GM18907 (cell line): Measurements from ENCODE around the gene EEF1AKMT3.

Experiments
- ATAC-seq: cut with Tn5 transposase; IDR thresholded peaks from one replicate; pipeline ENCODE4 v1.9.1; 2021; ENCODE audit warnings: mild to moderate bottlenecking, moderate library complexity; ENCODE audit not compliant: unreplicated experiment

The EEF1AKMT3 gene

DNA sequence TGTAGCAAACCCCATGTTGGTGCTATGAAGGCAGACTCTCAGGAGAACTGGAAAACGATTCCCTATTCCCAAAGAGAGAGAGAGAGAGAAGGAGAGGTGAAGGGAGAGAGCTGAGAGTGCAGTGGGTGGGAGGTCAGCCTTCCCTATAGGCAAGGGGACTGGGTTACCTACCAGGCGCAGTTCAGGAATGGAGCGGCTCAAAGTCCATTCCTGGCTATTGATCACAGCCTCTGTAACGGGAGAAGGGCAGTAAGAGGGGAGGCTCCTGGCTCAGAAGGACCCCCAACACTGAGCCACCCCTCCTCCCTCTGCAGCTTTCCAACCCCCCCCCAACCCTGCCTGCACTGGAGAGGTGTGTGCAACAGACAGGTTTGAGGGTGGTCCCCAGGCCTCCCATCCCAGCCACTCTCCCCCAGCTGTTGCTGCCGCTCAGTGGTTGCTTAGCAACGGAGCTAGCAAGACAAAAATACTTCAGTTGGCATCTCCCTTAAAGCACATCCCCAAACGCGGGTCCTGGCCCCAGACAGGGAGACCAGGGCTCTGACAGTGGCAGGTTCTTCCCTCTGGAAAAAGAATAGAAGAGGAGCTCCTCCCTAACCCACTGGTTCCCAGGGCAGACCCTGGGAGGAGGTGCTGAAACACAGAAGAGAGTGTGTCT is 37.1 kb upstream of the EEF1AKMT3 start:
- ATAC-seq, result no peak

DNA sequence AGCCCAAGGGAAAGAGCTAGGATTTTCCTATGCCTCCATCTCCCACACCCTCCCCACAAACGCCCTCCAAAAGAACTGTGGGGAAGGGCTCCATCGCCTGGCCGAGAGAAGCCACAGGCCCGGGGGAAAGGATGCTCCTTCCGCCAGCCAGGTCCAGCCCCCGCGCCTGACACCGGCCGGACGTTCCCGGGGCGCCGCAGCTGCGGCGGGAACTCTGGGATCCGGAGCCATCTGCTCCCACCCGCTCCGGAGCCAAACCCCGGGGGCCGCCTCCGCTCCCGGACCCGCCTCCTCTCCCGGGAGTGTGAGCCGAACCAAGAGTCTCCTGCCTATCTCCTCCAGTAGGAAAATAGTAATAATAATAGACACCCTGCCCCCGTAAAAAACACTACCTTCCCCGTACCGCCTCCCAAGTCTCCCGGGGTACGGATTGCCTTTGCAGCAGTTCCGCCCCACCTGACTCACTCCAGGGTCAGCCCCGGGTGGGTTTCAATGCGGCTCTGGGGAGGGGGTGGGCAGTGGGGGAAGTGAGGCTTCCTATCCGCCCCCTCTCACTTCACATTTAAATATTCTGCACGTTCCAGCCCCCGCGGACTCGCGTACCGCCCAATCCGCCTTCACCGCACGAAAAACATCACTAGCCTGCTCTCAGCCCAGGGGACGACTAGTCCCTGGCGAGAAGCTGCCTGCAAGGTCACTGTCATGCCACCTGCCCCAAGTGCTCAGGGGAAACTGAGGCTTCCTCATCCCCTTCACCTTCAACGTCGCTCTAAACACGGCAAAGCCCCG is 36.3 kb upstream of the EEF1AKMT3 start:
- ATAC-seq, result no peak

DNA sequence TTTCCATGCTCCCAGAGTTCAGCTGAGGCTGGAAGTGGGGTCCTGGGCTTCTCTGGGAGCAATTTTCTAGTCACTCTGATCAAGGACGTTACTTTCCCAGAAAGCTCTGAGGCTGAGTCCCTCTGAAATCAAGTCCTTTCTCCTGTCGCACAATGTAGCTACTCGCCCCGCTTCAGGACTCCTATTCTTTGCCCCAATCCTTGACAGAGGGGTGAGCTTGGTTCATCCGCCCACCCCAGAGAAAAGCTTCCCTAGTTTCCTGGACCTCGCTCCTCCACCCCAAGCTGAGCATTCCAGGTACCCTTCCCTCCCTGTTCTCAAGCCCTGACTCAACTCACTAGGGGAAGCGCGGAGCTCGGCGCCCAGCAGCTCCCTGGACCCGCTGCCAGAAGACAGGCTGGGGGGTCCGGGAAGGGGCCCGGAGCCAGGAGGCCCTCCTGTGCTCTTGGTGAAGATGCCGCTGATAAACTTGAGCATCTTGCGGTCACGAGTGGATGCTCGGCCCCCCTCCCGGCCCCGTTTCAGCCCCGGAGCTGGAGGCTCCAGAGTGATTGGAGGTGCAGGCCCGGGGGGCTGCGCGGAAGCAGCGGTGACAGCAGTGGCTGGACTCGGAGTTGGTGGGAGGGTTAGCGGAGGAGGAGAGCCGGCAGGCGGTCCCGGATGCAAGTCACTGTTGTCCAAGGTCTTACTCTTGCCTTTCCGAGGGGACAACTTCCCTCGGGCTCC is 35.5 kb upstream of the EEF1AKMT3 start:
- ATAC-seq, result no peak

DNA sequence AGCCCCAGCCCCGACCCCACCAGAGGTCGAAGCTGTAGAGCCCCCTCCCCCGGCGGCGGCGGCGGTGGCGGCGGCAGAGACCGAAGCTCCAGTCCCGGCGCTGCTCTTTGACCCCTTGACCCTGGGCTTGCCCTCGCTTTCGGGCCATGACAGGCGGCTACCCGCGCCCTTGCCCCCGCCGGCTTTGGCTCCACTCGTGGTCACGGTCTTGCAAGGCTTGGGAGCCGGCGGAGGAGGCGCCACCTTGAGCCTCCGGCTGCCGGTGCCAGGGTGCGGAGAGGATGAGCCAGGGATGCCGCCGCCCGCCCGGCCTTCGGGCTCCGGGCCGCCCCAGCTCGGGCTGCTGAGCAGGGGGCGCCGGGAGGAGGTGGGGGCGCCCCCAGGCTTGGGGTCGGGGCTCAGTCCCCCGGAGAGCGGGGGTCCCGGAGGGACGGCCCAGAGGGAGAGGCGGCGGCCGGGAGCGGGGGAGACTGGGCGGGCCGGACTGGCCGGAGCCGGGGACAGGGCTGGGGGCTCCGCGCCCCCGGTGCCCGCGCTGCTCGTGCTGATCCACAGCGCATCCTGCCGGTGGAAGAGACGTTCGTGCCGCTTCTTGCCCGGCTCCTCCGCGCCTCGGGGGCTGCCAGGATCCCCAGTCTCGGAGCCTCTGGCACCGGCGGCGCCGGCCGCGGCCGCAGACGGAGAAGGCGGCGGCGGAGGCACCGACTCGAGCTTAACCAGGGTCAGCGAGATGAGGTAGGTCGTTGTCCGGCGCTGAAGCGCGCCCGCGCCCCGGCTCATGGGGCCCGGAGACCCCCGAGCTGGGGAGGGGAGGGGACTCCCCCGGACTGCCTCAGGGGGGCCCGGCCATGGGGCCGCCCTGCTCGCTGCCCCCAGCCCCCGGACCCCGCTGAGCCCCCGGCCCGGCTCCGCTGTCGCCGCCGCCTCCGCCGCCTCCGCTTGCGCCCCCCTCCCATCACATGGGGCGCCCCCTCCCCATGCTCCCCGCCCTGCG is 34.6 kb upstream of the EEF1AKMT3 start:
- no peak for ATAC-seq

- no peak for ATAC-seq
Measured at GRCh38 chr12:57738661-57739237, 33.7 kb upstream of the EEF1AKMT3 start, which contains the start of gene AGAP2. TSS of gene AGAP2 (minus strand) at chr12:57738742. CDS start at chr12:57738246, 496 bp downstream.

DNA sequence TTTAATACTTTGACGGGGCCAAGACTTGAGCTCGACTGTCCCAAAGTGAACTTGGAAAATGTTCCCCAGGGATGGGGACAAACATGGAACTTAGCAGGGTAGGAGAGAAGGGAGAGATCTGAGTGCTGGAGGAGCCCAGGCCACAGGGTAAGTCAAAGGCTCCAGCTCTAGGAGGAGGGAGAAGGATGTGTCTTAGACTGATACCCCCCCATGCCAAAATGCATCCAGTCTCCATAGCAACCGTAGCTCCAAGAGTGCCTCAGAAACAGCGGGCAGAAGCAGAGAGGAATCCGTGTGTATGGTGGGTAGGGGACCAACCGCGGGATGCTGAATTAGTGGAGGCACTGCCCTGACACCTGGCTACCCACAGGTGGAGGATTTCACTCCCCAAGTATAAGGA is 33.0 kb upstream of the EEF1AKMT3 start:
- ATAC-seq, result no peak

DNA sequence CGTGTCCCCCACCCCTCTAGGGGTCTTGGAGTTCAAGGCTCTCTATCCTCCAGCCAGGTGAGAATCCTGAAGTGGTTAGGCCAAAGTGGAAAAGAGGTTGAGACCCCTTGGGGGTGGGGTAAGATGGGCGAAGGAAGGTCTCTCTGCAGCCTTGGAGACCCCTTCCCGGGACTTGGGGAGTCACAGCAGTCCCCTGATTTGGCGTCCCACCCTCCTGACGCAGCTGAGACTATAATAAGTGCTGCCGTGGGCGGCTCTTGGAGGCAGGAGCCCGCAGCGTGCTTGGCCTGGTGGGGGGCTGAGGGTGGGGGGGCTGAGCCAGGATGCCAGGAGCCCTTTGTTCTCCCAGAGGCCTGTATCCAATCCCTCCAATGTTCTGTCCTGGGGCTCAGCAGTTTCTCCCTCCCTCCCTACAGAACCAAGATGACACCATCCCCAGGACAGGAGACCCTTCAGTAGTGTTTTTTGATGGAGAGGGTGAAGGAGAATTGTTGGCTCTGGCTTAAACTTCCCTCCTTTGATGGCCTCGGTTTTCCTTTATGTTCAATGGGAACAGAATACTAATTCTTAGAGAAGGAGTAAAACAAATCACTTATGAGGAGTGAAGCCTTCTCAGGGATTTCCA is 32.4 kb upstream of the EEF1AKMT3 start:
- ATAC-seq, result no peak

- peak; percentile 60 for ATAC-seq
Measured at GRCh38 chr12:57740656-57741412, 31.6 kb upstream of the EEF1AKMT3 start.

GRCh38 chr12:57741413-57741789 is 31.0 kb upstream of the EEF1AKMT3 start:
- no peak for ATAC-seq

- peak; percentile 64 for ATAC-seq
Measured at GRCh38 chr12:57741844-57742738, 30.3 kb upstream of the EEF1AKMT3 start.

GRCh38 chr12:57743769-57744168 is 28.6 kb upstream of the EEF1AKMT3 start:
- no peak for ATAC-seq

GRCh38 chr12:57744194-57744776 is 28.1 kb upstream of the EEF1AKMT3 start:
- ATAC-seq, result peak; percentile 33

DNA sequence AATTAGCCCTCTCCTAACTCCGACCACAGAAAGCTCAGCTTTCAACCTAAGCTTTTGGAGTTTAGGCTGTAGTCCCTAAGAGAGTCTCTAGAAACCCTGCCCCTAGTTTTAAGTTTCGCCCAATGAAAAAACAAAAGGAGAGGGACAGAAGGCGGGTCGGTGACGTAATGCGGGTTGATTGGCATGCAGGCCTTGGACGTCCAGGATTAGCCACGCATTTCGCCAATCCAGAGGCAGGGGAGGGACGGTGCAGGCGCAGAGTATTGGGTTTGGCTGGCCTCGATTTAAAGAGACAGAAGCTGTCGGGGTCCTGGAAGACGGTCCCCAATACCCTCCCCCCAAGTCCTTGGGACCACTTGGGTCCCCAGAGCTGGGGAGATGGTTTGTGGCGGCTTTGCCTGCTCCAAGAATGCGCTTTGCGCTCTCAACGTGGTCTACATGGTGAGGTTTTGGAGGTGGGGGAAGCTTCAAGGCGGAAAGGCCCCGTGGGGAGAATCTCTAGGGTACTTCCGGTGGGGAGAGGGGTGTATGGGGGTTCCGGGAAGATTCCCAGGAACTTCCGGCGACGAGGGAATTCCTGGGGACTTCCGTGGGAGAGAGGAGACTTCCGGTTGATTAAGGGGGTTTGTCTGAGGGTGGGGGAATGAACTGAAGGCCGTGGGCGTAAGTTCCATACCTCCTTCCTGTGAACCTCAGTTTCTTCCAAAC is 27.5 kb upstream of the EEF1AKMT3 start, which contains the start of gene TSPAN31:
Gene TSPAN31 (plus strand): TSS at position 263 of the 708 bp plus-strand sequence. CDS start 116 bp downstream, at position 379.
- ATAC-seq, result peak; percentile 85

- ATAC-seq, result no peak
Measured at GRCh38 chr12:57745485-57745881, 26.9 kb upstream of the EEF1AKMT3 start.

DNA sequence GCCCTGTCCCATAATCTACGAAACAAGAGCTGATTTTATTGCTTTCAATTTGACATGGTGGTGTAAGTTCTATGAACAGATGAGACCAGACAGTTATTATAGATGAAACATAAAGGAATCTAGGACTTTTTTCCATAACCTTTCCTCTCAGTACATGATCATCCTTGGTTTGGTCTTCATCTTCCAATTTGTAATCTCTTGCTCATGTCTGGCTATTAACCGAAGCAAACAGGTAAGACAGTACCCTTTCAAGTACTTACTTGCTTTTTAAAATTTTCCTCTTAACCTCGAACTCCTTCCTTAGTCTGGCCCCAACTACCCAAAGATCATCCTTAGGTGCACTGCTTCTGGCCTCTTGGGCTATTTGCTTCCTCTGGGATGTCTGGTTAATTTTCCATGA is 26.4 kb upstream of the EEF1AKMT3 start:
- no peak for ATAC-seq

GRCh38 chr12:57749061-57749460 is 23.4 kb upstream of the EEF1AKMT3 start:
- ATAC-seq, result no peak
